HG02678 (cell line): ENCODE measurements around the gene VENTX.

Experiments used
- ATAC-seq: cut with Tn5 transposase; IDR thresholded peaks from one replicate; pipeline ENCODE4 v1.9.1; 2021; ENCODE audit warnings: mild to moderate bottlenecking, moderate library complexity; ENCODE audit not compliant: unreplicated experiment

Gene VENTX

GRCh38 chr10:133201948-133202725 is 35.5 kb upstream of the VENTX start:
- ATAC-seq, result no peak

GRCh38 chr10:133202778-133203651 is 34.6 kb upstream of the VENTX start:
- ATAC-seq, result no peak

DNA sequence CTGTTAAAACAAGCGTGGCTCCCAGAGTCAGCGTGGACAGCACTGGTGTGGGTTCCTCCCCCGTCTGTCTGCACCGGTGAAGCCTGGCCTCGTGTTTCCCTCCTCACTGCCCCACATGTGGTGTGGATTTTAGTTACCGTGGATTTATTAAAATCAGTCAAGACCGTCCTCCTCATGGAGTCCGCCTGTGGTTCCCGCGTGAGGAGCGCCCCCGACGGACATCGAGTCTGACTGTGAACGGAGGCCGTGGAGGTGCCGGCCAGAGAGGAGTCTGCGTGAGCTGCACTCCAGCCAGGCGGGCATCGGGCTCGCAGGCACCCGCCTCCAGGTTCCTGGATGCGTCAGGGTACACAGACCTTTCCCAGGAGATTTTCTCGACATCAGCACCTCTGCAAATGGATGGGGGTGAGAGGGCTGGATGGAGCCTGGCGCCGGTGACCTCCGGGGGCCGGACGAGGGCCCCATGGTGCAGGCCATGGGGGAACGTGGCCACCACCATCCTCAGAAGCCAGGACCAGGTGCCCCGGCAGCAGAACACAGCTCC is 33.9 kb upstream of the VENTX start:
- no peak for ATAC-seq

DNA sequence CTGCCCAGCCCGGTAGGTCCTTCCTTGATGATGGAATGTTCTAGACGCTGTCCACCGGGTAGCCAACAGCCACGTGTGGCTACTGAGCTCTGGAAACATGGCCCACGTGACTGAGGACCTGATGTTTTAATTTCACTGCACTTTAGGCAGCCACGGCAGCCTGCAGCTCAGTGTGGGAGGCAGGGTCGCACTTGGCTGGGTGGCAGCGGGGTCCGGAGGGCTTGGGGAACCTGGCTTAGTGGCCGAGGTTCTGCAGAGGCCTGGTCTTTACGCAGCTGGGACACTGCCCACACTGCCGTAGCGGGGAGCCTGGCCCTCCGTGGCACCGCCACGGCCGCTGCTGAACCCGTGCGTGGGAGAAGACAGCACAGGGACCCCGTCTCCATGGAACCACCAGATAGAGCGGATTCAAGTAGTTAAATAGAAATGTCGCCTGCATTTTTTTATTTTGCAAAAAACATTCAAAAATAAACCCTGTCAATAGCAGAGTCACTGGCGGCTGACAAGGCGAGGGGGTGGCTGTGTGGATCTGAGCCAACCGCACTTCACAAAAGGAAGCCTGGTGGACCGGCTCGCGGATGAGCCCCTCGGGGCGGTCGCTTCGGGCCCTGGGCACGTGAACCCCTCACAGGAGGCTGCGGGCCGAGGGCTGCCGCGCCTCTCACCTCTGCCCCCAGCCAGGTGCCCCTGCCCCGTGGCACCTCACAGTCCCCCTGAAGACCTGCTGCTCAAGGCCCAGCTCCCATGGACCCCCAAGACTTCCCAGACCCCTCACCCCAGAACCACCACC is 33.2 kb upstream of the VENTX start:
- ATAC-seq, result no peak

DNA sequence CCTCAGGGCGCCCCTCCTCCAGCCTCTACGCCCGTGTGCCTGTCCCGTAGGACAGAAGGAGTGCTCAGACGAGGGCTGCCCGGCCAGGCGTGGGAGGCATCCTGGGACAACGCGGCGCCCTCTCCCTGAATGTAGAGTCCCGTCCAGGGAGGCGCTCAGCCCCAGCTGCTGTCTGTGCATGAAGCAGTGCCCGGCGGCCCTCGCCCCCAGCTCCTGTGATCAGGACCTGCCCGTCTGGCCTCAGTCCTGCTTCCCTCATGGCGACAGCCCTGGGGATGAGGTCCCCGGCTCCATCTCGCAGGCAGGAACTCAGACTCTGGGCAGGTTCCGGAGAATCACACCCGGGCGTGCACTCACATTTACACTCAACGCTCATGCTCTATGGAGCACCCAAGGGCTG is 32.5 kb upstream of the VENTX start:
- no peak for ATAC-seq

GRCh38 chr10:133206356-133207040 is 31.2 kb upstream of the VENTX start:
- ATAC-seq, result no peak

DNA sequence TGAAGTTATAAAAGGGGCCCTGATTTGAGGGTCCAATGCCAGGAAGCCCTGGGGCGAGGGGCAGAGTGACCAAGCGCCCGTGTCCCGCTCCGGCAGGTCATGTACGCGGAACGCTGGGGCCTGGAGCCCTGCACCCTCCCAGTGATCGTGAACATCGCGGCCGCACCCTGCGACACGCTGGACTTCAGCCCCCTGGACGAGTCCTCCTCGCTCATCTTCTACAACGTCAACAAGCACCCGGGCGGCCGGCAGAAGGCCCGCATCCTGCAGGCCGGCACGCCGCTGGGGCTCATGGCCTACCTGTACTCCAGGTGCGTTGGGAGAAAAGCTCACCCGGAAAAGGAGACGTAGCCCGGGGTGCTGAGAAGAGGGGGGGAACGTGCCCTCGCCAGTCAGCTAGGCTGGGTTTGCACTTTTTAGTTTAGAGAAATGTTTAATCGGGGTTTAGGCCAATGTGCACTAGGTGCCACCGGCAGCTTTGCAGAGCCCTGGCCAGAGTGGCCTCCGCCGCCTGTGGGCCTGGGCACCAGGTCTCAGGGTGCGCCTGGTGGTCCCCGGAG is 30.5 kb upstream of the VENTX start:
- no peak for ATAC-seq

DNA sequence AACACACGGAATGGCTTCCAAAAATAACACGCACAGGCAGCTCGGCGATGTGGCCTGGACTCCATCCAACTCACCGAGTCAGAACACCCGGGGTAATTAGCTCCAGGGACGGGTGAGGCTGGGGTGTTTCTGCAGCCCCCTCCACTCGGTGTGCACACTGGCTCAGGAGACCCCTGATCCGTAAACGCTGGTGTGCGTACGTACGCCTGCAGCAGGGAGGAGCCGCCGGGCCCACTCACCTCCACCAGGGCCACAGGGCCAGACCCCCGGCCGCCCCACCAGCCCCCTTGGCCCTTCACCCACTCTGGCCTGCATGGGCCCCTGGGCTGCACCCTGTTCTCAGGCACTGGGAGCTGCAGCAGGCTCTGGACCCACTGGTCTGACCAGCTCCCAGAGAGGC is 30.0 kb upstream of the VENTX start:
- no peak for ATAC-seq

DNA sequence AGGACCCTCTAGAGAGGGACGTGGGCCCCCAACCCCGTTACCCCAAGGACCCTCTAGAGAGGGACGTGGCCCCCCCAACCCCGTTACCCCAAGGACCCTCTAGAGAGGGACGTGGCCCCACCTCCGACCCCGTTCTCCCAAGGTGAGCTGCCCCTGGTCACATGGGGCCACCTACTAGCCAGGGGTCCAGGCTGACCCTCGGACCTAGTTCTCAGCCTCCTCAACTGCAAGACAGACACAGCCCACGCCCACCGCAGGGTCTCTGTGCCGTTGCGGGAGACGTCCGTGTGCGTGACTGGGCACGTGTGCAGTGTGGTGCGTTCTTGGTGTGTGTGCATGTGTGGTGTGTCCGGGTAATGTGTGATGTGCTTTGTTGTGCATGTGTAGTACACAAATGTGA is 29.2 kb upstream of the VENTX start:
- ATAC-seq, result no peak

DNA sequence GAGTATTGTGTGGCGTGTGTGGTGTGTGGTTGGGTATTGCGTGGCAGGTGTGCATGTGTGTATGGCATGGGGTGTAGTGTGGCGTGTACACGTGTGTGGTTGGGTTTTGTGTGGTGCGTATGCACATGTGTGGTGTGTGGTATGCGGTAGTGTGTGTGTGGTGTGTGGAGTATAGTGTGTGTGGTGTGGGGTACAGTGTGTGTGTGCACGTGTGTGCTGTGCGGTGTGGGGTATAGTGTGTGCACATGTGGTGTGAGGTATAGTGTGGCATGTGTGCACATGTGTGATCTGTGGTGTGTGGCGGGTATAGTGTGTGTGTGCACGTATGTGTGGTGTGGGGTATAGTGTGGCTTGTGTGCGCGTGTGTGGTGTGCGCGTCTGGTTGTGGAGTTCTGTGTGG is 28.5 kb upstream of the VENTX start:
- ATAC-seq, result no peak

DNA sequence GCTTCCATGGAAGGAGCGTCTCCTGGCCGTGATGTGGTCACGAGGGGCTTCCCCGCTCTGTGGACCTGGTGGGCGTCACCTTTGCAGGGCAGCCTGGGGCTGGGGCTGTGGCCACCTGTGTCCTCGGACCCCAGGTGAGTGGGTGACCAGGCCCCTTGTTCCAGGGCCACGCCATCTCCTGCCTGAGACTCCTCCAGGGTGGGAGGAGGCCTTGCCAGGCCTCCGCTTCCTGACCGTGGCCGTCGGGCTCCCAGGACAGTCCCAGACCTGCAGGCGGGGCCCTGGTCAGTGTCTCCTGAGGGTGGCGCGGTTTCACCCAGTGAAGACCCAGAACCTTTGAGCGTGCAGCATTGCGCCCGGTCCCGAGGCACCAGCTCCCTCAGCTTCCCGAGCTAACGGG is 28.0 kb upstream of the VENTX start:
- ATAC-seq, result no peak

DNA sequence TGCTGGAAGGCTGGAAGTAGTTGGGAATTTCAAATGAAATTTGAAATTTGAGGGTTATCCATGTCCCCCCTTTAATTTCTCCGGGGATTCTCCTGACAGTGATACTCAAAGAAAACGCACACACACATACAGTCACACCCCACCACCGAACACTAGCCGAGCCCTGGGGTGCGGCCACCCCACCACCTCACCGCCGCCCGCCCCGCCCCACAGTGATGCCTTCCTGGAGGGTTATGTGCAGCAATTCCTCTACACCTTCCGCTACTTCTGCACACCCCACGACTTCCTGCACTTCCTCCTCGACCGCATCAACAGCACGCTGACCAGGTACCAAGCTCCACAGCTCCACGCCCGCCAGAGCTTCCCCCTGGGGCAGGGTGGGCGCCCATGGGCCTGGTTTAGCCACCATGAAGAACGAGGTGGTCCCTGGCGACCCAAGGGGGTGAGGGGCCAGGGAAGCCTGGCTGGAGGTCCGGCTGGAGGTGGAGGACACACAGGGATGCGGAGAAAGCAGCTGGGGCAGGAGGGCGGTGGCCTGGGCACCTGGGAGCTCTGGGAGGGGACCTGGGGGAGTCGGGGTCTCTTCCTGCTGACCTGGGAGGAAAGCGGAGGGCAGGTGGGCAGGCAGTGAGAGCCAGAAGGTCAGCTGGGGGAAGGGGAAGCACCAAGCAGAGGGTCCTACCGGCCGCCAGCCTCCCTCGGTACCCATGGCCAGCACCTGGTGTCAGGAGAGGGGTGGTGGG is 27.1 kb upstream of the VENTX start:
- no peak for ATAC-seq

- no peak for ATAC-seq
Measured at GRCh38 chr10:133211141-133211830, 26.4 kb upstream of the VENTX start.

GRCh38 chr10:133211959-133212852 is 25.4 kb upstream of the VENTX start:
- ATAC-seq, result no peak

- no peak for ATAC-seq
Measured at GRCh38 chr10:133212853-133213494, 24.7 kb upstream of the VENTX start.

DNA sequence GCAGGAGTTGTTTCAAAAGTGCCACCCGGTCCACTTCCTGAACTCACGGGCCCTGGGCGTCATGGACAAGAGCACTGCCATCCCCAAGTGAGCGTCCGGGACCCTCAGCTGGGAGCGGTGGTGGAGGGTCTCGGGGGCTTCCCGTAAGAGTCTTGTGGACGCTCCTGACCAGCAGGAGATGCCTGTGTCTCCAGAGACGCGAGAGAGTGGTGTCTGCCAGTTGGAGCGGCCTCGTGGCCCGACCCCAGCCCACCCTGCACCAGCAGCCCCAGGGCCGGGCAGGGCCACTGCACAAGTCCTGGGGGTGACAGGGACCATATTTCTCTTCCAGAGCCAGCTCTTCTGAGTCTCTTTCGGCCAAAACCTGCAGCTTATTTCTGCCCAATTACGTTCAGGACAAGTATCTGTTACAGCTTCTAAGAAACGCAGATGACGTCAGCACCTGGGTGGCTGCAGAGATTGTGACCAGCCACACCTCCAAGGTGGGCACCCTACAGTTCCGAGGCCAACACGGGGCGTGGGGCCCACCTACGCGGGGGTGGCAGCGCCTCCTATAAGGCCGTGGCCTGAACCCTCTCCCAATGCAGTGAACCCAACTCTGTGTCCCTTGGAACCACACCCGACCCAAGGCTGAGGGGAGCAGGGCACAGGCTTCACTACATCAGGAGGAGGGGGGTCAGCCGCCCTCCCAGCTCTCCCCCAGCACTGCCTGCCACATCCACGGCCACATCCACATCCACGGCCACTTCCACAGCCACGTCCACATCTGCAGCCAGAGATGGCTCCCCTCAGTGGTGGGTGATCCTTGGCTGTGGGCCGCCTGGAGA is 23.8 kb upstream of the VENTX start:
- ATAC-seq, result no peak
